DMS 273 (cell line): ENCODE measurements around the gene MALL.
"Not testable (repeated sequence)": the region's sequence is repeated elsewhere in the genome, so short reads cannot be mapped to it uniquely, and the experiment has no call there.

Experiments used
- DNase-seq: peaks from one replicate; lab custom pipeline; 2025; ENCODE audit not compliant: unreplicated experiment; lab: John Stamatoyannopoulos, UW

Gene MALL

DNA sequence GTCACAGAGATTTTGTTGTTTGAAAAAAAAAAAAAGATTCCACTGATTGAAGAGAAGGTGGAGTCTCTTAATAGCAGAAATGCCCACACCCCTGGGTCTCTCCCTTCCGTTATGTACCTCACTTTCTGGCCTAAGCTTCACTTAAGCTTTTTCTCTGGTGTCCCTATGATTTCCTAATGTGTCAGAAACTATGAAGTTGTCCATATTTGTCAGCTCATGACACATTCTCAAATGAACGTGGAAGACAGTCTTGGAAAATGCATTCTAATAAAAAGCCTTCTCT lies 5.4 kb upstream of the MALL start:
- no peak for DNase-seq

DNA sequence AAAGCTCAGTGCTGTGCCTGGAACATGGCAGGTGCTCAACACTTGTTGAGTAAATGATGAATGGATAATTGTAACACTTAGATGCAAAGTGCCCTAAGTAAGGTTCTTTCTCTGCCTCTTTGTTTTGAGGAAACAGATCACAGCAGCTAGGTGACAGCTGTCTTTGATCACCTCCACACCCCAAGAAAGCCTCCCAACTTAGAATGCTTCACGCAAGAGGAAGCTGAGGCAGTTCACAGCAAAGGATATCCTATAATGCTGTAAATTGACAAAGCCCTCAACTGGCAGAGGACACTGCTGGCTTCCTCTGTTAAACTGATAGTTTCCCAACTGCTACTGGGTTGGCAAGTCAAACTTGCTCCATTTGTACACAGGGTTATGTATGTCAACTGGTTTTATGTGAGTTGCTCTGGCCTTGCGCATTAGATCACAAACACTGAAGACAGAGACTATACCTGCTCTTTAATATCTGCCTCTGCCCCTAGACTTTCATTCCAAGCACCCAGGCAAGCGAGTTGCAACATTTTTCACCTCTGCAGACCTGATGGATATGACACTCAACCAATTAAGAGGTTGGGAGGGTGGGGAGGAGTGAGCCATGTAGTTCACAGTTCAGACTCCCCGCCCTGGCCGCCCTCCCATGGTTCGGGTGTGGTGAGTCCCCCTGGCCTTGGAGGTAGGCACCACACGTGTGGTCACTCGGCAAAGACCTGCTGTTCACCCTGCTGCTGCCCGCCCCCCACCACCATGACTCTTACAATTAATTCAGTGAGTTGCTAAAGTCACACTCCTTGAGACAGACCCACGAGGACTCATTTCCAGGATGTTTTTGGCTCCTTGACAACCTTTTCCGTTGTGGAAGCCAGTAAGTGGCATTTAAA lies 4.8 kb upstream of the MALL start:
- no peak for DNase-seq

DNA sequence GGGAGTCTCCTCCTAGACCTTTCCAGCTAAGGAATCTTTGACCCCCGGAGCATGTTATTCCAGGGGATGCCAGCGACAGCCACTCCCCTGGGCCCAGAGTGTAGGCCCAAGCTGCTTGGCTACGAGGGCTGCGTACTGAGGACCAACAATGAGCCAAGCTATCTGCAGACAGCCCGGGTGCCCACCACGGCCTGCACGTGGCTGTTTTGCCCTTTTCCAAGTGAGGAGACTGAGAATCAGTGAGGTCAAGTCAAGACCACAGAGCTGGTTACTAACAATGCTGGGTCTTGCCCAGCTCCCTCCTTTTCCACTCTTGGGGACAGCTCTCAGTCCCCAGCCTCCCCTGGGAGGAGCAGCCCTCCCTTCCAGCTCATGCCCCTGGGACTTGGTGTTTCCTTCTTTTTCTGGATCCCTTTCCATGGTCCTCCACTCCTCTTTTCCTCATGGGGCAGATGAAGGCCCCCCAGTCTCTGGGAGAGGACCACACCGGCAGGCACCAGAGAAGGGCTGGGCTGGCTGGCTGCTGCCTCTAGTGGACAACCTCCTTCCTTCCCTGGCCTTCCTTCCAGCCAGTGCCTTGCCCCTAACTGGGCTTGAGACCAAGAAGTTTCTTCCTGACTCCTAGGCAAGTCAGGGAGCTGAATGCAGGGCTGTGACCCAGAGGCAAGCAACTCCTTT lies 550 bp upstream of the MALL start:
- DNase-seq = peak; percentile 58

DNA sequence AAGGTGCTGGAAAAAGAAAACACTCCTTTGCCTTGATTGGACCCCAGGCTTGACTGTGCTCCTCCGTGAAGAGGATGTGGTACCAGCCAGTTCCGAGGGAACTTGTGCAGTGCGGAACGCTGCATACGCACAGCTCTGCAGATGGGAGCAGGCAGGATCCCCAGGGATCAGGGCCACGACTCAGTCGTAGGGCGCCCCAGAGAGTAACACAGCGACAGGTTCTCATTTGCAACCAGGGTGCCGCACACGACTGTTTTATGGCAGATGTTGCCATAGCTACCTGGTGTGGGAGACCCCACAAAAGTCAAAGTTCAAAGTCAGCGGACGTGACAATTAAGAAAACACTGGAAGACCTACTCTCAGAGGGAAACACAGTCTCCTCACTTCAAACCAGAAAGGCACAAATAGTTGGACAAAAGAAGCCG lies 779 bp downstream of the MALL start:
- DNase-seq = no peak

DNA sequence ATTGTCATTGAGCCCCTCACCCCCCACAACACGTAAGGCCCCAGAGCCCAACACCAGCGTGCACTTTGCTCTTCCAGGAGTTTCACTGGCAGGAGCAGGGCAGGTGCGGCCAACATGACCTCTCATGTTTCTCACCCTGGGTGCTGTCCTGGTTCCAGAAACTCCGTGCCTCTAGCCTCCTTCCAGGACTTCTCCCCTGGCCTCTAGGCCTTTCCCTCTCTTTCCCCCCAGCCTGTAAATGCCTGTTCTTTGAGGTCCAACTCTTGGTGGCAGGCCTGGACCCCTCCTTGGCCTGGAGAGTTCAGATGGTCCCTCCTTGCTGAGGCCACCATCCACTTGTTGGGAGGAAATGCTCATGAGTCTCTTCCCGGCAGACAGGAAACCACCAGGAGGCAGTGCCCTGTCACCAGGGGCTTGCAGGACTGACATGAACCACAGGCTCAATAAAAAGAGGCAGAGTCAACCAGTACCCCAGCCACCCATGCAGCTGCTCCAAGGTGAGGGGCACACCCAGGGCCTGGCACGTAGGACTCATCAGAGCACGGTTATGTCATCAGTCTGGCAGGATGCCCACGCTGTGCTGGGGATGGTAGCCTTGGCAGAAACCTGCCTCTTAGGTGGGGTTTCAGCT lies 1.5 kb downstream of the MALL start:
- DNase-seq = peak; percentile 26

DNA sequence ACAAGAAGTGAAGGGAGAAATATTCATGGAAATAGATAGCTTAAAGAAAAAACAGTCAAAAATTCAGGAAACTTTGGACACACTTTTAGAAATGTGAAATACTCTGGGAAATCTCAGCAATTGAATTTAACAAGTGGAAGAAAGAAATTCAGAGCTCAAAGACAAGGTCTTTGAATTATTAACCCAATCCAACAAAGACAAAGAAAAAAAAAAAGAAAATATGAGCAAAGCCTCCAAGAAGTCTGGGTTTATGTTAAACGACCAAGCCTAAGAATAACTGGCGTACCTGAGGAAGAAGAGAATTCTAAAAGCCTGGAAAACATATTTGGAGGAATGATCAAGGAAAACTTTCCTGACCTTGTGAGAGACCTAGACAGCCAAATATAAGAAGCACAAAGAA lies 7.3 kb downstream of the MALL start:
- not testable (repeated sequence) for DNase-seq

DNA sequence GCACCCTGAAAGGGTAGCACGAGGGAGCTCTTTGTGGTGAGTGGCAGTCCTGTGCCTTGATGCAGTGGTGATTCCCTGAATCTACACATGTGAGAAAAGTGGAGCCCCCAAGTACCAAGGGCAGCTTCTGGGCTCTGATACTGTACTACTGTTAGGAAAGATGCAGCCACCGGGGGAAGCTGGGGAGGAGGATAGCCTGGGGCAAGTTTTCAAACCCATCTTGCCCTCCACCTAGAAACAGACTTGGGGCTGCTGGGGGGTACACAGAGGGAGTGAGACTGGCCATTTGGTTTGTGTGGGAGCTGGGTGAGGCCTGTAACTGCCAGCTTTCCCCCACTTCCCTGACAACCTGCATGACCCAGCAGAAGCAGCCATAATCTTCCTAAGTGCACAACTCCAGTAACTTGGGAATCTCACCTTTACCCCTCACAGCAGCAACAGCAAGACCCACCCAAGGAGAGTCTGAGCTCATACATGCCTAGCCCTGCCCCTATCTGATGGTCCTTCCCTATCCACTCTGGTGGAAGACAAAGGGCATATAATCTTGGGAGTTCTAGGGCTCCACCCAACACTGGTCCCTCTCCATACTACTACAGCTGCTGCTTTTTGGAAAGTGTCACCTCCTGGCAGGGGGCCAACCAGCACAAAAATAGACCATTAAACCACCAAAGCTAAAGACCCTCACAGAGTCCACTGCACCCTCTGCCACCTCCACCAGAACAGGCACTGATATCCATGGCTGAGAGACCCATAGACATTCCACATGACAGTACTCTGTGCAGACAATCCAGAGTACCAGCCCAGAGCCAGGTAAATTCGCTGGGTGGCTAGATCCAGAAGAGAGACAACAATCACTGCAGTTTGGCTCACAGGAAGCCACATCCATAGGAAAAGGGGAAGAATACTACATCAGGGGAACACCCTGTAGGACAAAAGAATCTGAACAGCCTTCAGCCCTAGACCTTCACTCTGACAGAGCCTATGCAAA lies 8.2 kb downstream of the MALL start:
- no peak for DNase-seq

DNA sequence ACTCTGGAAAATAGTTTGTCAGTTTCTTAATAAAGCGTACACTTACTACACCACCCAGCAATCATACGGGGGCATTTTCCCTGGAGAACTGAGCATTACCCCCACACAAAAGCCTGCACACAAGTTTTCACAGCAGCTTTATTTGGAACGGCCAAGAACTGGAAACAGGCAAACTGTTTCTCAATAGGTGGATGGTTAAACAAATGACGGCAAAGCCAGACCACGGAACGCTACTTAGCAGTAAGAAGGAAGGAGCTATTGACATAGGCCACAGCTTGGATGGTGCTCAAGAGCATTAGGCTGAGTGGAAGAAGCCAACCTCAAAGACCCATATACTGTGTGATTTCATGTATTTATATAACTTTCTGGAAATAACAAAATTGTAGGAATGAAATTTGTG lies 9.0 kb downstream of the MALL start:
- no peak for DNase-seq

DNA sequence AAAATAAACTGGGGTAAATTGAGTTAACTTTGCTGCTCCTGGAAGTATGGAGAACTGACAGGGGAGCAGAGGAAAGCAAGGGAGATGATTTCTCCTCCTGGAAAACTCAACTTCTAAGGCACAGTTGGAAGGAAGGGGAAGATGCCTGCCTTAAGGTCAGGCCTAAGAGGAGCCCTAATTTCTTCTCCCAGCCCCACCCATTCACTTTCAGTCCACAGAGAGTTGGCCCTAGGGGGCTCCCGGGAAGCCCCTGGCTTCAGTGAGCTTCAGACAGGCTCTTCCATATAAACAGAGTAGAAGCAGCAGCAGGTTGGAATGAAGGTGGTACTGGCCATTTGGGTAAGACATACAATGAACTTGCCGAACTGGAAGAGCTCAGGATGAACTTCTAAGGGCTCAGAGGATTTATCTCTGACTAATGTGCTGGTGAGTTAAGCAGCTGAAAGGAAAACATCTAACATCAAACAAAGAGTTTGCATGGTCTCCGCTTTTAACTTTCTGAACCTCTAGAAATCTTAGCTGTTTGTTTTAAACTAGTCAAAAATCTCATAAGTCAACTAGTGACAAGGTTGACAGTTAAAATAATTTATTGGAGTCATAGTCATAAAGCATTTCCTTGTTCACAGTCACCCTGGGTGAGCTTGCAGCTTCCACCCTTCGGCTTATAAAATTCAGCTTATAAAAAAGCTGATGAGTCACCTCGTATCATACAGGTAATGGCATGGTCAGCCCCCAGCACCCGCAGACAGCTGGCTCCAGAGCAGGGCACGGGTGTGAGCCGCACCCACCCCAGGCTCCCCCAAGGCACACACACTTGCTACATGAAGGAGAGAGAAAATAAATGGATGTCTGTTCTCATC lies 9.8 kb downstream of the MALL start:
- DNase-seq = no peak

DNA sequence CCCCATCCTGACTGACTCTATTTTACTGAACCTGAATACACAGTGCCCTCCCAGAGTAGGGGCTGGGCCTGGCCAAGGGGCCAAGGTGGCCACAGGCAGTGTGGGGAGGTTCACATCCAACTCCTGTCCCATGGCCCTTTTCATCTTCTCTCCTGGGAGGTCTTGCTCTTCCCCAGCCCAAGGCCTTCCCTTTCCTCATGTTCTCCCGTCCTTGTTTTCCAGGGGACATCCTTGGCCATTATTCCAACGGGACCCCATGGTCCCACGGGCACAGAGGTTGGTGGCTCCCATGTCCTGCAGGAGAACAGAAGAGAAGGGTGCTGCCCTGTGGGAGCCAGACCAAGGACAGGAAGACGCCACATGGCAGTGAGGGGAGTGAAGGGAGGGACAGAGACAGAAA lies 10.4 kb downstream of the MALL start:
- DNase-seq = no peak

DNA sequence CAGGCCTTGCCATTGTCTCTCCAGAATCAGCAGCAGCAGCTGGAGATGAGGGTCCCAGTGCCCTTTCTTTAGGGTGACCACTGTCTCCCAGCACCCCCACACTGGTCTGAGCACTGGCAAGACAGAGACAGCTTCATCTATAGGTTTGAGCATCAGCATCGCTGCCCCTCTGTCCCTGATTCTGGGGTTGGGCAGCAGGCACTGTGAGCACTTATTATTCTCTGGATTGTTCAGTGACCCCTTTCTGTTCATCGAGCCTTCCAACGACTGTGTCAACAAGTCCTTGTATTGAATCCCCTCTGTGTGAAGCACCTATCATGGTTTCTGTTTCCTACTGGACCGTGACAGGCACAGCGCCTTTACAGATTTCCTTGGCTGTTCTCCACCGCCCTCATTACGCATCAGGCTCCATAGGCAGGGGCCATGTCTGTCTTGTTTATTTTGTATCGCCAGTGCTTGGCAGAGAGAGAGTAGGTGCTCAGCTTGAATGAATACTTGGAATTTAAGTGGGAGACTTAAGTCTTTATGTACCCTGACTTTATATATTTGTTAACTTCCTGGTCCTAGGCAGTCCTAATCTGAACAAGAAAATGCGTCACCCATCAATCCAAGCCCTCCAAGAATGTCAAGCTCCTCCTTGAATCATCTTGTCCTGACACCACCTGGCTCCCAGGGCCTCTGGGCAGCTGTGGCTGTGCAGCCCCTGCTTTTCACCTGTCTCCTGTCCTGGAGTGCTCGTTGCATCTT lies 11.4 kb downstream of the MALL start:
- DNase-seq = no peak

DNA sequence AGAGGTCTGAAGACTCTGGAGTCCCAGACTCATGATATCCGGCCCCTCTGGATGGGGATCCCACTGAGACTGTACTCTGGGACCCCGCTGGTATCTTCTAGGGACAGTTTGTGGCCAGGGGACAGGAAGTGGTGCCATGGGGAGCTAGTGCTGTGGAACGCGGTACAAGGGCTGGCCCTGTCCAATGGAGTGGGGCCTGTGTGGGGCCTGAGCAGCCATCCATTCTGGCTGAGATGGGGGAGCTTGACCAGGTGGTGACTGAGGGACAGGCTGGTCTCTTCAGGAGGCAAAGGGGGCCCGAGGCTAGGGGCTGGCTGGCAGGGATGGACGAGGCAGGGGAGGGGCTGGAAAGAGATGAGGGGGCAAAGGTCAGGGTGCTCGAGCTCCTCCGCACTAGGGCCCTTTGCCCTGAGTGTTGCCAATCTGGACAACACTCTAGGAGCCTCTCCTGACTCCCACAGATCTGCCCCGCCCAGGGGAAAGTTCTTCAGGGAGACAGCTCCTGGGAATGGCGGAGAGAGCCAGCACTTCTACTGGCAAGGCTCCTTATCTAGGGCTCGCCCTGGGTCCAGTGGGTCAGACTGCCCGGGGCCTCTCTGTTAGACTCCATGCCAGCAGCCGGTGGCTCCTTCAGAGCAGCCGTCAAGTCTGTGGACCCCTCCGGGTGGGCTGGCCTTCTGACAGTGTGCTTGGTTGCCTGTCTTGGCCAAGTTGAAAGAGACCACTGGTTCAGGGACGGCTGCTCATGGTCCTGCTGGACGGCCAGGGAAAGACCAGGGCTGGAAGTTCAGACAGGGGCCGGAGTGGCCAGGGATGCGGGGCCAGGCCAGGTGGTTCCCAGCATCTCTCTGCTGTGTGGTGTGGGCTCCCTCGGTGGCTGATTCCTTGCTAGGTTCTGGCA lies 12.3 kb downstream of the MALL start:
- DNase-seq = no peak

DNA sequence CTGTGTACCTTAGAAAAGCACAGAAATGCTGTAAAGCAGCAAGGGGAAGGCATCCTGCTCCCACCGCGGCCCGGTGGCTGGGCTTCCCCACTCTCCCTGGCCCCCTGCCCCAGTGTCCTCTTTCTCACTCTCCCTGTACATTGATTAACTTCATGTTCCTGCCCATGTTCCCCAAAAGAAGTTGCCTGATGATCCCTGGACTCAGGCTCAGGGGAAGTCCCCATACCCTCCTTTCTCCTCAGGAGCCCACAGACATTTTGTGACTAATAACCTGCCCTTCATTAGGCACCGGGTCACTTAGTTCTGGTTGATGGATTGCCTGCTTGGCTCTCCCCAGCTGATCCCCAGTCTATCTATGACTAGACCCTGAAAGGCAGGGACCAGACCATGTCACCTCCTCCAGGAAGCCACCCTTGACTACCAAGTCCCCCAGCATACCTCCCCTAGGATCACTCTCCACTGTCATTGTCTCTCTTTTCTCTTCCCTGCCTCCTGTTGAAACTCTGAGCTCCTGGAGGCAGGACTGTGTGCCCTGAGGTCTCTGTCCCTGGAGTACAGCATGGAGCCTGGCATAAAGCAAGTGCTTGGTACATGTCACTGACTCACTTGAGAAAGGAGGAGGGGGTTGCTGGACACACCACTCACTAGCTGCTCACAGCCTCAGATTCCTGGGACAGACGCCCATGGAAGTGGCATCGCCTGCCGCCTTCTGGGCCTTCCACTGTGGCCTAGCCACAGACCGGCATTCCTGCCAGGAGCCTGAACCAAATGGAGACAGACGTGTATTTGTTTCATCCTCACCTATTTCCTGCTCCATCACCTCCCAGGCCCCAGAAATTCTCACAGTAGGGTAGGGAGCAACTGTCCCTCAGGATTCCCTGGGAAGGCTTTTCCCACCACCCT lies 13.5 kb downstream of the MALL start:
- no peak for DNase-seq

DNA sequence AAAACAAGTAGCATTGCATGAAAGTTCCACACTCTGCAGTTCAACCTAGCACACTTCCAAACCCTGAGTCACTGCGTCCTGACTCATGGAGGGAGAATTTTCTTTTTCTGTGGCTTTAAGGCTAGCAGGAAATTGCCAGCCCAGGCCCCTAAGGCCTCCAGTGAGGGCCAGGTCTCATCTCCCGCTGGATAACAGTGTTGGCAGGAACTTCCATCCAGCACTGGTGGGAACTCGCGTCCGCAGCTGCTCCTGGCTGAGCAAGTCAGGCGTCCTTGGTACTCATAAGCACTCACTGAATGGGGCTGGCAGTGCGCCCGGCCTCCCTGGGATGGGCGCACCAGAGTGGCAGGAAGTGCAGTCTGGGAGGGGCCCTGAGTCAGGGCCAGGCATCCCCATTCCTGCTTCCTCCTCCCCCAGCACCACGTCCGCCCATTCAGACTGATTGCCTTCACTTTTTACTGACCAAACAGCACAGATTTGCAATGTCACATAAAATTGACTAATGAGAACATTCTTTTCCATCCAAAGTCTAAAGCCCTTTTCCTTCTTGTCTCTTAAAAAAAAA lies 14.3 kb downstream of the MALL start:
- DNase-seq = peak; percentile 96

DNA sequence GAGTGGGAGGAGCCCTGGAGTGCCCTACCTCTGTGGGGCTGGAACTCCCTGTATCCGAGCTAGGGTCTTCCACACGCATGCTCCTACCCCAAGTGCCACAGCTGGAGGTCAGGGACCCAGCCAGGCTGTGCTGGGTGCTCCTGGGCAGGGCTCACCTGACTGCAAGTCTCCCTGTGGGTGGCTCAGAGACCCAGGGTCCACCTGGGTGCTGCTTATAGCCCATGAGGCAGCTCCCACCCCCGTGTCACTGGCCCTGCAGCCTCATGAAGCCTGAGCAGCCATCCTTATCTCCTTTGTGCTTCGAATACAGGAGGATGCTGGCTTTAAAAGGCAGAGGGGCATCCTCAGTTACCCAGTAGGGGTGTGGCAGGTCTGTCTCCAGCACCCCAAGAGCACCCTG lies 14.7 kb downstream of the MALL start:
- DNase-seq = not testable (repeated sequence)

DNA sequence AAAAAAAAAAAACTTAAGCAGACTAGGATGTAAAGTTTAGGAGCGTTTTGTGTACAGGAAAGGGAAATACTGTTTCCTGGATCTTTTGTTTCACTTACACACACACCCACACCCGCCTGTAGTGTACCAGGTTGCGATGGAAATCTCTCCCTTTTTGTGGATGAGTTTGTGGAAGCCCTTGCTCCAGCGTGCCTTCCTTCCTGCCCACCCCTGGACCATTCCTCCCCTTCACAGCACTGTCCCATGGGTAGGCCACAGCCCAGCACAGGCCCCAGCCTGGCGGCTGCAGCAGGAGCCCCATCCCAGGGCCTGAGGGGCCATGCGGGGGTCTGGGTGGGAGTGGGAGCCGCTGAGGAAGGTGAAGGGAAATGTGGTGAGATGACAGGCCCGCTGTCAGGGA lies 15.1 kb downstream of the MALL start:
- DNase-seq = no peak
